PC-3 (cell line): Measurements from ENCODE around the gene RAPGEF4. TPM values are rescaled to one million over a fixed set of nuclear protein-coding genes. Genes with fewer than 3 reads are reported as not detected.

Experiments used
- ATAC-seq: fragments of 200-7000 bp; cut with Tn5 transposase; 2 replicates; pipeline ENCODE4 v1.9.1; 2020; ENCODE audit warnings: mild to moderate bottlenecking, moderate library complexity
- BruUV-seq: library from RNA; stranded (reverse); fragments of 400-500 nt; replicated peaks from 2 replicates; lab custom pipeline; 2021; lab: Mats Ljungman, UMichigan
- CTCF ChIA-PET: fragments of 300-600 bp; sonication (Branson Sonifier 250); formaldehyde crosslinking; loops from one replicate; lab custom pipeline; 2022; ENCODE audit warnings: antibody characterized with exemption; lab: Charles Lee
- POLR2A ChIA-PET: fragments of 300-600 bp; sonication (Branson Sonifier 250); formaldehyde crosslinking; loops from one replicate; lab custom pipeline; 2022; ENCODE audit warnings: antibody characterized with exemption; ENCODE audit not compliant: unreplicated experiment; lab: Charles Lee
- DNase-seq: peaks from one replicate; pipeline ENCODE4 v3.0.0-alpha.2; 2015
- H2AFZ ChIP-seq: fragments of 300-600 bp; sonication (generic); 2 replicates; pipeline ENCODE4 v1.6.0; 2016; ENCODE audit warnings: antibody characterized with exemption, low read length
- H3F3A ChIP-seq: fragments of 300-600 bp; sonication (generic); one replicate; pipeline ENCODE4 v1.6.0; 2017; ENCODE audit warnings: antibody characterized with exemption, low read length, control low read depth, mild to moderate bottlenecking; ENCODE audit not compliant: unreplicated experiment
- H3K27ac ChIP-seq: fragments of 300-600 bp; sonication (generic); 2 replicates; pipeline ENCODE4 v1.5.1; 2016; ENCODE audit warnings: mild to moderate bottlenecking, low read length
- H3K27me3 ChIP-seq: fragments of 300-600 bp; sonication (generic); 2 replicates; pipeline ENCODE4 v1.6.1; 2016; ENCODE audit warnings: low read length, mixed read lengths
- H3K36me3 ChIP-seq: fragments of 300-600 bp; sonication (generic); 2 replicates; pipeline ENCODE4 v1.6.1; 2016; ENCODE audit warnings: low read depth, mixed run types, low read length, mixed read lengths
- H3K4me1 ChIP-seq: fragments of 300-600 bp; sonication (generic); 2 replicates; pipeline ENCODE4 v1.5.1; 2016; ENCODE audit warnings: low read length; ENCODE audit not compliant: insufficient read depth
- H3K4me2 ChIP-seq: fragments of 300-600 bp; sonication (generic); 2 replicates; pipeline ENCODE4 v1.6.0; 2016; ENCODE audit warnings: low read length
- H3K4me3 ChIP-seq: fragments of 300-600 bp; sonication (generic); 2 replicates; pipeline ENCODE4 v1.5.1; 2016; ENCODE audit warnings: mild to moderate bottlenecking, low read length, mixed read lengths
- H3K79me2 ChIP-seq: fragments of 300-600 bp; sonication (generic); 2 replicates; pipeline ENCODE4 v1.6.1; 2017; ENCODE audit warnings: low read length, mixed read lengths
- H3K9ac ChIP-seq: fragments of 300-600 bp; sonication (generic); 2 replicates; pipeline ENCODE4 v1.6.0; 2016; ENCODE audit warnings: mild to moderate bottlenecking, low read length
- H3K9me2 ChIP-seq: fragments of 300-600 bp; sonication (generic); replicated peaks from 2 replicates; pipeline ENCODE4 v1.6.1; 2016; ENCODE audit warnings: mixed run types, low read length, mixed read lengths
- H3K9me3 ChIP-seq: fragments of 300-600 bp; sonication (generic); 2 replicates; pipeline ENCODE4 v1.6.1; 2016; ENCODE audit warnings: low read length, mixed read lengths
- H4K20me1 ChIP-seq: fragments of 300-600 bp; sonication (generic); 2 replicates; pipeline ENCODE4 v1.6.1; 2016; ENCODE audit warnings: low read length, mixed read lengths
- CTCF ChIP-seq: fragments of 300-600 bp; sonication (generic); conservative IDR thresholded peaks from 2 replicates; pipeline ENCODE4 v1.5.1; 2017; ENCODE audit warnings: antibody characterized with exemption, low read depth, mild to moderate bottlenecking, low read length
- EZH2 ChIP-seq: fragments of 300-600 bp; sonication (generic); IDR thresholded peaks from one replicate; pipeline ENCODE4 v1.6.1; 2017; ENCODE audit warnings: antibody characterized with exemption, mild to moderate bottlenecking, low read length; ENCODE audit not compliant: unreplicated experiment
- EZH2phosphoT487 ChIP-seq: fragments of 300-600 bp; sonication (generic); IDR thresholded peaks from 2 replicates; pipeline ENCODE4 v1.6.1; 2018; ENCODE audit warnings: mild to moderate bottlenecking, antibody characterized with exemption, low read length, borderline replicate concordance
- intact Hi-C: fragments of 100-400 bp; cut with micrococcal nuclease; formaldehyde crosslinking; loops from 2 replicates; pipeline ENCODE4 v1.9.0; 2023
- total RNA-seq: library from RNA; depleted of rRNA; stranded (reverse); fragments of >200 nt; gene quantifications from 2 replicates; pipeline ENCODE4 v1.2.3, GENCODE V29; 2014

Gene RAPGEF4
- total RNA-seq, 1 experiment from 2014 or later: 0.87 TPM

GRCh38 chr2:173079141-173079540, 343.5 kb downstream of the RAPGEF4 start:
- DNase-seq (peak; percentile 16), ATAC-seq (no peak)
- no peaks in the 10 kb centered on the region for H3K9me3 ChIP-seq
- H3K9me2 ChIP-seq: no peaks in the 10 kb centered on the region
- H4K20me1 ChIP-seq: no peaks in the 10 kb centered on the region; the same call in 1 of the 2 replicates
- H3K79me2 ChIP-seq: peaks cover 73% of the 10 kb centered on the region
- H3K4me1 ChIP-seq: peaks cover 38% of the 10 kb centered on the region
- H3F3A ChIP-seq: peaks cover 6% of the 10 kb centered on the region
- no peak for TF ChIP-seq CTCF
- TF ChIP-seq EZH2phosphoT487: no peak
- no peak for TF ChIP-seq EZH2
- H3K9ac ChIP-seq: no peak overlapping the region
- no TSS peak for BruUV-seq
- POLR2A ChIA-PET: no interaction called here
- H2AFZ ChIP-seq: no peak overlapping the region
- CTCF ChIA-PET: no interaction called here
- no peaks in the 10 kb centered on the region for H3K27me3 ChIP-seq
- H3K4me2 ChIP-seq: peak overlapping the region; percentile 89
- peaks cover 10% of the 10 kb centered on the region; the same call in 1 of the 2 replicates for H3K36me3 ChIP-seq
- H3K4me3 ChIP-seq: 0 out of 2 replicates have a peak overlapping the region, but pooled peaks have one; percentile 8
- H3K27ac ChIP-seq: peak overlapping the region; percentile 86
- intact Hi-C loops: no loop called here

GRCh38 chr2:173079973-173080860, 344.6 kb downstream of the RAPGEF4 start:
- ChIA-PET POLR2A (interaction anchor here (0.6 kb wide), 3 partner anchors 22 to 783 kb away, joined by 3 to 4 read pairs (median 3); no protein-coding TSS in a partner anchor), CTCF (interaction anchor here (1.0 kb wide), 1 partner anchor 29 kb away, joined by 4 read pairs; no protein-coding TSS in a partner anchor)
- intact Hi-C loops: loop anchor here (1.0 kb wide), 2 partner anchors 31 to 71 kb away; no protein-coding TSS in a partner anchor
- no peaks in the 10 kb centered on the region for H3K9me3 ChIP-seq
- peak overlapping the region; percentile 86 for H3K27ac ChIP-seq
- H3K9ac ChIP-seq: no peak overlapping the region
- peaks cover 35% of the 10 kb centered on the region for H3K4me1 ChIP-seq
- no peaks in the 10 kb centered on the region; the same call in 1 of the 2 replicates for H4K20me1 ChIP-seq
- no peaks in the 10 kb centered on the region for H3K9me2 ChIP-seq
- H3K4me3 ChIP-seq: peak overlapping the region; percentile 18
- TF ChIP-seq EZH2phosphoT487 (no peak), EZH2 (no peak), CTCF (no peak)
- H3K36me3 ChIP-seq: peaks cover 10% of the 10 kb centered on the region; the same call in 1 of the 2 replicates
- DNase-seq (peak; percentile 96), ATAC-seq (peak; percentile 73)
- peaks cover 83% of the 10 kb centered on the region for H3K79me2 ChIP-seq
- H3F3A ChIP-seq: peaks cover 6% of the 10 kb centered on the region
- H2AFZ ChIP-seq: no peak overlapping the region
- peak overlapping the region; percentile 50 for H3K4me2 ChIP-seq
- H3K27me3 ChIP-seq: no peaks in the 10 kb centered on the region
- no TSS peak for BruUV-seq
